ENCODE measurements around the gene HNRNPUL2.

DNA sequence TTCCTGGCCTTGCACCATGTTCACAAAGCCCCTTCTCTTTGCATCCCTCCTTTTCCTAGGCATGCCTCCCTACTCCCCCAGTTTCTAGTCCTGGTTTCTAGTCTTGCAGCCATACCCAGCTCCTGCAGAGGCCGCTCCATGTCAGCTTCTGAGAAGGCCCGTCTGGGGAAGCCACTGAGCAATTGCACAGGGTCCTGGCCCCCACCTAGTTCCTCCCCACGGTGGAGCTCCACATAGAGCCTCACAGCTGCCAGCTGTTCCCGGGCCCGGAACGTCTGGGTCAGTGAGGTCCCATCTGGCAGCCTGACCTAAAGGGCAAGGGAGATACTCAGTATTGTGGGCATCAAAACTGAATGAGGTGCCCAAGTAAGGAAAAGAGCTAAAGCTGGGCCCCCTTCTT, 50.6 kb downstream of the HNRNPUL2 start:
- no peak for TF ChIP-seq ZNF121 (CRISPR knock-in tag; conservative IDR thresholded peaks at IDR 0.05)
- TF ChIP-seq KAT7 (CRISPR knock-in tag; IDR thresholded peaks at IDR 0.05; ENCODE audit: borderline replicate concordance): no peak
- no peak for TF ChIP-seq MAFG (tag; conservative IDR thresholded peaks at IDR 0.05)
- TF ChIP-seq CTCF (IDR thresholded peaks at IDR 0.05 in 2 of 3, conservative IDR thresholded peaks at IDR 0.05 in 1 of 3; ENCODE audit: insufficient read depth in 2 of 3, low read depth in 1 of 3, low read length in 3 of 3): peak; percentile 39 to 49 (median 48); a peak in 4 of 6 replicates
- no peak for TF ChIP-seq FUS (optimal IDR thresholded peaks at IDR 0.05; ENCODE audit: low read depth, low read length)
- no peak for TF ChIP-seq JUN (IDR thresholded peaks at IDR 0.05; ENCODE audit: borderline replicate concordance, low read depth, low read length)
- TF ChIP-seq JUN (CRISPR knock-in tag; IDR thresholded peaks at IDR 0.05; ENCODE audit: borderline replicate concordance): no peak
- no peak for TF ChIP-seq SIN3A (IDR thresholded peaks at IDR 0.05; ENCODE audit: borderline replicate concordance in 2 of 2, control insufficient read depth in 1 of 2, low read depth in 2 of 2, low read length in 2 of 2)
- no peak for TF ChIP-seq POLR2A (conservative IDR thresholded peaks at IDR 0.05)
- TF ChIP-seq ZNF239 (CRISPR knock-in tag; IDR thresholded peaks at IDR 0.05): no peak
- TF ChIP-seq POLR2AphosphoS5 (IDR thresholded peaks at IDR 0.05; ENCODE audit: control insufficient read depth, insufficient read depth, low read depth, low read length): no peak
- no peak for TF ChIP-seq CEBPB (tag; IDR thresholded peaks at IDR 0.05)
- no peak for TF ChIP-seq POLR2AphosphoS2 (IDR thresholded peaks at IDR 0.05; ENCODE audit: low read length)
- TF ChIP-seq RNF2 (IDR thresholded peaks at IDR 0.05): no peak
